Smooth muscle cell (in vitro differentiated cells): ENCODE measurements around the gene SLC27A4. TPM values are rescaled to one million over a fixed set of nuclear protein-coding genes. Genes with fewer than 3 reads are reported as not detected.

Experiments used
- DNase-seq: peaks from one replicate; lab custom pipeline; 2025; ENCODE audit not compliant: unreplicated experiment; lab: John Stamatoyannopoulos, UW
- H2AFZ ChIP-seq: fragments of 200-600 bp; sonication (generic); 2 replicates; pipeline ENCODE4 v1.6.0; 2016; ENCODE audit warnings: antibody characterized with exemption, low read depth, mild to moderate bottlenecking
- H3F3A ChIP-seq: fragments of 200-600 bp; sonication (generic); 2 replicates; pipeline ENCODE4 v1.6.0; 2017; ENCODE audit warnings: antibody characterized with exemption, low read depth
- H3K27ac ChIP-seq: fragments of 200-600 bp; sonication (generic); 2 replicates; pipeline ENCODE4 v1.5.1; 2016; ENCODE audit warnings: low read depth, mild to moderate bottlenecking
- H3K27me3 ChIP-seq: fragments of 200-600 bp; sonication (generic); 2 replicates; pipeline ENCODE4 v1.6.1; 2016; ENCODE audit warnings: low read depth, mild to moderate bottlenecking
- H3K36me3 ChIP-seq: fragments of 200-600 bp; sonication (generic); 2 replicates; pipeline ENCODE4 v1.5.1; 2016; ENCODE audit warnings: low read depth
- H3K4me1 ChIP-seq: fragments of 200-600 bp; sonication (generic); 2 replicates; pipeline ENCODE4 v1.5.1; 2016; ENCODE audit warnings: low read depth
- H3K4me2 ChIP-seq: fragments of 200-600 bp; sonication (generic); 2 replicates; pipeline ENCODE4 v1.6.0; 2016; ENCODE audit warnings: mild to moderate bottlenecking
- H3K4me3 ChIP-seq: fragments of 200-600 bp; sonication (generic); 2 replicates; pipeline ENCODE4 v1.5.1; 2016; ENCODE audit warnings: mild to moderate bottlenecking
- H3K79me2 ChIP-seq: fragments of 200-600 bp; sonication (generic); 2 replicates; pipeline ENCODE4 v1.6.0; 2016; ENCODE audit warnings: low read depth, mild to moderate bottlenecking
- H3K9ac ChIP-seq: fragments of 200-600 bp; sonication (generic); 2 replicates; pipeline ENCODE4 v1.6.0; 2016; ENCODE audit warnings: low read depth
- H3K9me3 ChIP-seq: fragments of 200-600 bp; sonication (generic); replicated peaks from 2 replicates; pipeline ENCODE4 v1.5.1; 2016; ENCODE audit warnings: low read depth
- H4K20me1 ChIP-seq: fragments of 200-600 bp; sonication (generic); 2 replicates; pipeline ENCODE4 v1.6.0; 2016; ENCODE audit warnings: low read depth
- CTCF ChIP-seq: fragments of 200-600 bp; sonication (generic); IDR thresholded peaks from 2 replicates; pipeline ENCODE4 v1.5.1; 2017; ENCODE audit warnings: borderline replicate concordance, mild to moderate bottlenecking, antibody characterized with exemption; ENCODE audit not compliant: insufficient read depth, poor library complexity, severe bottlenecking
- WGBS: methylation state at CpG from one replicate; pipeline ENCODE4 v1.1.7; 2016; ENCODE audit warnings: low lambda C conversion rate; 5-methylcytosine and 5-hydroxymethylcytosine counted together
- polyA plus RNA-seq: library from polyadenylated mRNA; unstranded; fragments of >200 nt; fragmentation: Nextera tagmentation; extraction: Ambion mirVana; gene quantifications from 2 replicates; pipeline ENCODE4 v1.2.1, GENCODE V29; 2016
- total RNA-seq: library from RNA; depleted of rRNA; stranded (reverse); fragments of >200 nt; gene quantifications from 2 replicates; pipeline ENCODE4 v1.2.3, GENCODE V29; 2014

Gene SLC27A4
- total and polyA plus RNA-seq, 2 experiments from 2014 or later, result 10.3 to 10.4 TPM

GRCh38 chr9:128309551-128309950 is 30.8 kb upstream of the SLC27A4 start:
- Histone ChIP-seq H3K27ac (no peak overlapping the region), H3K9ac (no peak overlapping the region), H3K9me3 (no peaks in the 10 kb centered on the region), H3K4me3 (no peak overlapping the region), H4K20me1 (peaks cover 3% of the 10 kb centered on the region), H3K79me2 (no peaks in the 10 kb centered on the region), H3K36me3 (no peaks in the 10 kb centered on the region), H3K27me3 (no peaks in the 10 kb centered on the region), H3K4me1 (peaks cover 3% of the 10 kb centered on the region), H3F3A (peaks cover 10% of the 10 kb centered on the region), H3K4me2 (no peak overlapping the region), H2AFZ (no peak overlapping the region)
- TF ChIP-seq CTCF, result no peak
- over 99% methylated on average over 16 of the region's 16 CpGs for WGBS
- DNase-seq, result no peak

- no peaks in the 10 kb centered on the region for H3K36me3 ChIP-seq
- H3K79me2 ChIP-seq, result no peaks in the 10 kb centered on the region
- H3K4me2 ChIP-seq, result no peak overlapping the region
- H3K4me1 ChIP-seq, result peaks cover 3% of the 10 kb centered on the region
- no peaks in the 10 kb centered on the region for H3K9me3 ChIP-seq
- TF ChIP-seq CTCF, result no peak
- no peak overlapping the region for H3K4me3 ChIP-seq
- H4K20me1 ChIP-seq, result peaks cover 3% of the 10 kb centered on the region
- H3F3A ChIP-seq, result peaks cover 6% of the 10 kb centered on the region
- H3K27me3 ChIP-seq, result no peaks in the 10 kb centered on the region
- DNase-seq, result no peak
- no peak overlapping the region for H2AFZ ChIP-seq
- no peak overlapping the region for H3K27ac ChIP-seq
- no peak overlapping the region for H3K9ac ChIP-seq
- WGBS, result 92% methylated on average over 10 of the region's 10 CpGs
These were observed 29.9 kb upstream of the SLC27A4 start for GRCh38 chr9:128310461-128310860.

GRCh38 chr9:128314697-128315096 is 25.6 kb upstream of the SLC27A4 start:
- H3K27ac ChIP-seq, result peak overlapping the region; percentile 30
- H3K9me3 ChIP-seq, result no peaks in the 10 kb centered on the region
- no peaks in the 10 kb centered on the region for H3F3A ChIP-seq
- DNase-seq, result no peak
- H3K79me2 ChIP-seq, result no peaks in the 10 kb centered on the region
- H3K36me3 ChIP-seq, result no peaks in the 10 kb centered on the region
- 97% methylated on average over 4 of the region's 4 CpGs for WGBS
- TF ChIP-seq CTCF, result no peak
- no peaks in the 10 kb centered on the region for H3K4me1 ChIP-seq
- H4K20me1 ChIP-seq, result no peaks in the 10 kb centered on the region
- no peak overlapping the region for H2AFZ ChIP-seq
- no peak overlapping the region for H3K4me2 ChIP-seq
- no peak overlapping the region for H3K9ac ChIP-seq
- H3K4me3 ChIP-seq, result no peak overlapping the region
- no peaks in the 10 kb centered on the region for H3K27me3 ChIP-seq

- TF ChIP-seq CTCF, result no peak
These were observed 23.9 kb upstream of the SLC27A4 start for GRCh38 chr9:128316421-128316820.

More at GRCh38 chr9:128316421-128316820, 23.9 kb upstream of the SLC27A4 start:
- H3F3A ChIP-seq, result no peaks in the 10 kb centered on the region
- DNase-seq, result no peak
- H3K79me2 ChIP-seq, result peaks cover 3% of the 10 kb centered on the region
- no peaks in the 10 kb centered on the region for H3K9me3 ChIP-seq
- no peak overlapping the region for H3K4me2 ChIP-seq
- no peaks in the 10 kb centered on the region for H3K27me3 ChIP-seq
- H2AFZ ChIP-seq, result no peak overlapping the region
- H3K36me3 ChIP-seq, result no peaks in the 10 kb centered on the region
- H4K20me1 ChIP-seq, result no peaks in the 10 kb centered on the region
- H3K4me3 ChIP-seq, result no peak overlapping the region
- 75% methylated on average over 9 of the region's 9 CpGs for WGBS
- H3K27ac ChIP-seq, result no peak overlapping the region
- no peak overlapping the region for H3K9ac ChIP-seq
- H3K4me1 ChIP-seq, result peaks cover 2% of the 10 kb centered on the region
